ENCODE measurements around the gene CELSR1.

CELSR1 gene

DNA sequence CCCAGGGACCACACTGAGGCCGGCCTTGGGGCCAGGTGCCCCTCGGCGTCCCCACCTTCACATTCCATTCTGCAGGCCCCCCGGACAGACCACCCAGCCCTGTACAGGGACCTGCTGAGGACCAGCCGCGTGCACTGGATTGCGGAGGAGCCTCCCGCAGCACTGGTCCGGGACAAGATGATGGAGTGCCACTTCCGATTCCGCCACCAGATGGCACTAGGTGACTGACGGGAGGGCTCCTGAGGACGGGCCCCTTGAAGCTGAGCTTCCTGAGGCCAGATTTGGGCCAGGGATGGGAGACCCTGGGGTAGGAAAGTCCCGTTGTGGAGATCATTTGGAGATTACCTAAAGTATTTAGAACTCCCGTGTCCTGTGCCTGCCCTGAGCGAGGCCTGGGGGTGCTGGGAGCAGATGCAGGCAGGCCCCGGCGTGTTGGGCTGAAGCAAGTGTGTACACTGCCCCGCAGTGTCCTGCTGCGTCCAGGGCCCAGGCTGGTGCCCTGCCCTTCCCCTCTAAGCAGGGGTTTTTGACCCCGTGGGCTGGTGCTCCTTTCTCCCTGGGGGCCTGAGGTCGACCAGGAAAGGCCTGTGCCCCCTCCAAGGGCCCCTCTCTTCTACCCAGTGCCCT, 181.9 kb downstream of the CELSR1 start:
- TF ChIP-seq, protein P1, sequence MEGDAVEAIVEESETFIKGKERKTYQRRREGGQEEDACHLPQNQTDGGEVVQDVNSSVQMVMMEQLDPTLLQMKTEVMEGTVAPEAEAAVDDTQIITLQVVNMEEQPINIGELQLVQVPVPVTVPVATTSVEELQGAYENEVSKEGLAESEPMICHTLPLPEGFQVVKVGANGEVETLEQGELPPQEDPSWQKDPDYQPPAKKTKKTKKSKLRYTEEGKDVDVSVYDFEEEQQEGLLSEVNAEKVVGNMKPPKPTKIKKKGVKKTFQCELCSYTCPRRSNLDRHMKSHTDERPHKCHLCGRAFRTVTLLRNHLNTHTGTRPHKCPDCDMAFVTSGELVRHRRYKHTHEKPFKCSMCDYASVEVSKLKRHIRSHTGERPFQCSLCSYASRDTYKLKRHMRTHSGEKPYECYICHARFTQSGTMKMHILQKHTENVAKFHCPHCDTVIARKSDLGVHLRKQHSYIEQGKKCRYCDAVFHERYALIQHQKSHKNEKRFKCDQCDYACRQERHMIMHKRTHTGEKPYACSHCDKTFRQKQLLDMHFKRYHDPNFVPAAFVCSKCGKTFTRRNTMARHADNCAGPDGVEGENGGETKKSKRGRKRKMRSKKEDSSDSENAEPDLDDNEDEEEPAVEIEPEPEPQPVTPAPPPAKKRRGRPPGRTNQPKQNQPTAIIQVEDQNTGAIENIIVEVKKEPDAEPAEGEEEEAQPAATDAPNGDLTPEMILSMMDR (IDR thresholded peaks at IDR 0.05; ENCODE audit: extremely low read depth, insufficient read depth, missing control alignments) = peak; percentile 73
- peak; percentile 84 for DNase-seq (ENCODE audit: low spot score)
- in situ Hi-C loops (cut with MboI; ENCODE audit: low pct_unique_long_range_greater_than_20kb, low sequenced_read_pairs, unreplicated experiment) = no loop called here

DNA sequence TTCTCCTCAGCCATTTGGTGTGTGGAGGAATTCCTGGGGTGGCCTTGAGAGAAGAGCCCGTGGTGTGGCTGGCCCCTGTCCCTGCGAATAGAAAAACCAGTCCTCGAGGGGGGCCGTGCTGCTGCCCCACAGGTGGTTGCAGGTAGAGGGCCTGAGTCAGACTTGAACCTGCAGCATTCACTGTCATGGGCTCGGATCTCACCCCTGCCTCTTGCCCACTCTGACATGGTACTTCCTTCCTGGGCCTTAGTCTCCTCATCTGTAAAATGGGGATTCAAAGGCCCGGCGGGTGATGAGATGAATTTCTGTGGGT, 182.5 kb downstream of the CELSR1 start:
- no peak for DNase-seq (ENCODE audit: low spot score)
- TF ChIP-seq, protein P1 (IDR thresholded peaks at IDR 0.05; ENCODE audit: extremely low read depth, insufficient read depth, missing control alignments) = no peak
- in situ Hi-C loops (cut with MboI; ENCODE audit: low pct_unique_long_range_greater_than_20kb, low sequenced_read_pairs, unreplicated experiment) = no loop called here

DNA sequence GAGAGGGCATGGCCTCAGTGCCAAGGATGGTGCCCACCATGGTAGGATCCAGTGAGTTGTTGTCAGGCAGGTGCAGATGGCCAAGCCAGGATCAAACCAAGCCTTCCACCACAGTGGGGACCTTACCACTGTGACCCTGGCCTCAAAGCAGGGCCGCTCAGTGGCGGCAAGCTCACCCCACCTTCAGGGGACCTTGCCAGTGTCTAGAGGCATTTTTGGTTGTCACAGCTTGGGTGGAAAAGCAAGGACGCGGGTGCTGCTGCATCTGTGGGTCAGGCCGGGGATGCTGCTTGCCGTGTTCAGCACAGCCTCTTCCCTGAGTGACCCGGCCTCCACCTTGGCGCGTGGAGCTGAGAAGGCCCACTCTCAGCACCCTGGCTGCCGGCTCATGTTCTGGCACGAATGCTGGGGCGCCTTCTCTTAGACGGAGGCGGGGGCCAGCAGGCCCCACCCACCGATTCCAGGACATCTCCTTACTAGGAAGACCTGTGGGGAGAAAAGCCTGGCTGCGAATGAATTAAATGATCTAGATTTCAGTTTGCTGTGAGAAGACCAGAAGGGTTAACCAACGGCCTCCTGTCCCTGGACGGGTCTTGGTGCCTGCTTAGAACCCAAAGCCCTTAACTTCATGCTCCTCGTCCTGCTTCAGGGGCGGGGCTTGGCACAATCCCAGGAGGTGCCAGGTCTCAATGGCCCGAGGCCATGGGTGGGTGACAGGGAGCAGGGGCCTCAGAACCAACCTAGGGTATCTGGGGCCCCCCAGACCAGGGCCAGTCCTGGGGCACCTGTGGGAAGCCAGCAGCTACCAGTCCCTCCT, 183.0 kb downstream of the CELSR1 start:
- in situ Hi-C loops (cut with MboI; ENCODE audit: low pct_unique_long_range_greater_than_20kb, low sequenced_read_pairs, unreplicated experiment) = no loop called here
- no peak for DNase-seq (ENCODE audit: low spot score)
- TF ChIP-seq, protein P1 (IDR thresholded peaks at IDR 0.05; ENCODE audit: extremely low read depth, insufficient read depth, missing control alignments) = no peak

GRCh38 chr22:46353483-46354105, 183.8 kb downstream of the CELSR1 start:
- DNase-seq (ENCODE audit: low spot score) = no peak
- in situ Hi-C loops (cut with MboI; ENCODE audit: low pct_unique_long_range_greater_than_20kb, low sequenced_read_pairs, unreplicated experiment) = no loop called here
- TF ChIP-seq, protein P1 (IDR thresholded peaks at IDR 0.05; ENCODE audit: extremely low read depth, insufficient read depth, missing control alignments) = no peak

- TF ChIP-seq, protein P1 (IDR thresholded peaks at IDR 0.05; ENCODE audit: extremely low read depth, insufficient read depth, missing control alignments) = no peak
- no peak for DNase-seq (ENCODE audit: low spot score)
- in situ Hi-C loops (cut with MboI; ENCODE audit: low pct_unique_long_range_greater_than_20kb, low sequenced_read_pairs, unreplicated experiment) = no loop called here
These were observed 184.6 kb downstream of the CELSR1 start for GRCh38 chr22:46352691-46353386.

GRCh38 chr22:46352276-46352675, 185.1 kb downstream of the CELSR1 start:
- TF ChIP-seq, protein P1 (IDR thresholded peaks at IDR 0.05; ENCODE audit: extremely low read depth, insufficient read depth, missing control alignments) = no peak
- no peak for DNase-seq (ENCODE audit: low spot score)
- in situ Hi-C loops (cut with MboI; ENCODE audit: low pct_unique_long_range_greater_than_20kb, low sequenced_read_pairs, unreplicated experiment) = no loop called here

Measured in GM13977 (cell line).